GM12874 (cell line): ENCODE data around the gene PKNOX2.

ENCODE experiments used
- CTCF ChIP-seq: IDR thresholded peaks from 2 replicates; pipeline ENCODE4 v1.5.1; 2011; ENCODE audit warnings: low read depth, mild to moderate bottlenecking, control low read depth, low read length, moderate library complexity; ENCODE audit not compliant: insufficient read depth

PKNOX2 gene

GRCh38 chr11:125460275-125460674 lies 295.7 kb downstream of the PKNOX2 start:
- TF ChIP-seq CTCF, result no peak

- no peak for TF ChIP-seq CTCF
Observed at GRCh38 chr11:125463590-125464269, 299.2 kb downstream of the PKNOX2 start.

- no peak for TF ChIP-seq CTCF
Observed at GRCh38 chr11:125464270-125464662, 299.7 kb downstream of the PKNOX2 start.

DNA sequence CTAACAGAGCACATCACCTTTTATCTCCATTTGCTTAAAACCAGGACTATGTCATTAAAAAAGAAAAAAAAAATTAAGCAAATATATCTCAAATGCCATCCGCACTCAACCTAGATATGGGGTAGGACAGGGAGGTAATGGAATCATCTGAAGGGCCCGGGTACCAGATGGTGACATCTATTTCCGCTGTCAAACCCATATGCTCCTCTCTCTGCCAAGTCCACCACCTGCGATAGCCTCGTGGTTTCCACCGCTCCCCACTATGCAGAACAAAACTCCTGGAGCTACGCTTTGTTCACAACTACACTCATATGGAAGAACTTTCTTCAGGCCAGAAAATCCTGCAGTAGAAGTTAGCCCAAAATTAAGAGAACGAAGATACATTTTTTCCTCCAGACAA lies 300.1 kb downstream of the PKNOX2 start:
- TF ChIP-seq CTCF, result no peak

DNA sequence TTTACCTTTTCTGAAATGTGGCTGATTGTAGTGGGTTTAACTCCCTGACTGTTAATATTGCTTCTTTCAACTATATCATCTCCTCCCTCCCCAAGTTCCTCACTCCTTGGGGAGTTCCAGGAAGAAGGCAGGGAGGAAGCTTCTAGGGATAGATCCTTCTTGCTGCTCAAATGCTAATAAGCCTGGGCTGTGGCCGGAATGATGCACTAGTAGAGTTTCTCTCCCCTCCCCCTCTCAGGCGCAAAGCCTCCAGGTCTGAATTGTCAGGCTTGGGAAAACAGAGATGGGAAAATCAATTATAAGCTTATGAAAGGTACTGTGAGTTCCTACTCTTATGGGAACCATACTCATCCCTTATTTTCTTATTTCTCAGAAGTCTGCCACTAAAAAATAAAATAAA lies 300.7 kb downstream of the PKNOX2 start:
- no peak for TF ChIP-seq CTCF

GRCh38 chr11:125465701-125466100 lies 301.1 kb downstream of the PKNOX2 start:
- no peak for TF ChIP-seq CTCF

GRCh38 chr11:125468025-125468424 lies 303.5 kb downstream of the PKNOX2 start:
- TF ChIP-seq CTCF, result no peak
